IPS DF 19.7 (cell line): ENCODE measurements around the gene KLHDC10.
A peak's percentile ranks its signal among the peaks of the same experiment; 100 is the strongest.
"Not testable (repeated sequence)": the region's sequence is repeated elsewhere in the genome, so short reads cannot be mapped to it uniquely, and the experiment has no call there.

Experiments used
- DNase-seq: peaks from one replicate; pipeline ENCODE4 v3.0.0-alpha.2; 2013; ENCODE audit warnings: low read depth, low spot score

KLHDC10 gene

GRCh38 chr7:130141161-130141883 is 71.0 kb downstream of the KLHDC10 start:
- DNase-seq = peak; percentile 80

GRCh38 chr7:130141884-130142653 is 71.7 kb downstream of the KLHDC10 start:
- DNase-seq = no peak

GRCh38 chr7:130142654-130143333 is 72.5 kb downstream of the KLHDC10 start:
- DNase-seq = no peak

- DNase-seq = no peak
These were observed 73.0 kb downstream of the KLHDC10 start for GRCh38 chr7:130143334-130143732.

GRCh38 chr7:130143986-130144311 is 73.6 kb downstream of the KLHDC10 start:
- DNase-seq = no peak

GRCh38 chr7:130144312-130145171 is 74.2 kb downstream of the KLHDC10 start:
- no peak for DNase-seq

GRCh38 chr7:130145424-130146100 is 75.2 kb downstream of the KLHDC10 start:
- DNase-seq = no peak

- DNase-seq = not testable (repeated sequence)
These were observed 75.8 kb downstream of the KLHDC10 start for GRCh38 chr7:130146142-130146541.

- no peak for DNase-seq
These were observed 76.5 kb downstream of the KLHDC10 start for GRCh38 chr7:130146693-130147405.

- no peak for DNase-seq
These were observed 77.5 kb downstream of the KLHDC10 start for GRCh38 chr7:130147710-130148325.

- no peak for DNase-seq
These were observed 78.2 kb downstream of the KLHDC10 start for GRCh38 chr7:130148561-130148960.

- DNase-seq = no peak
These were observed 79.2 kb downstream of the KLHDC10 start for GRCh38 chr7:130149281-130150139.

- DNase-seq = no peak
These were observed 80.3 kb downstream of the KLHDC10 start for GRCh38 chr7:130150587-130150986.

- no peak for DNase-seq
These were observed 81.5 kb downstream of the KLHDC10 start for GRCh38 chr7:130151591-130152492.

GRCh38 chr7:130152493-130153210 is 82.3 kb downstream of the KLHDC10 start:
- no peak for DNase-seq

- DNase-seq = no peak
These were observed 83.0 kb downstream of the KLHDC10 start for GRCh38 chr7:130153211-130153908.

- no peak for DNase-seq
These were observed 83.8 kb downstream of the KLHDC10 start for GRCh38 chr7:130154131-130154500.
